Measurements from ENCODE around the gene KIF6.

The KIF6 gene

GRCh38 chr6:39493174-39493573 is 232.0 kb downstream of the KIF6 start:
- H3F3A ChIP-seq (ENCODE audit: insufficient read depth) = no peaks in the 10 kb centered on the region
- H3K27me3 ChIP-seq (ENCODE audit: low read length) = no peaks in the 10 kb centered on the region
- H3K4me3 ChIP-seq (ENCODE audit: insufficient read depth, low read length, poor library complexity, severe bottlenecking) = no peak overlapping the region
- H3K9me3 ChIP-seq (ENCODE audit: insufficient read depth, low read length) = no peaks in the 10 kb centered on the region
- no peaks in the 10 kb centered on the region for H4K20me1 ChIP-seq (ENCODE audit: low read depth, low read length)
- no peak overlapping the region for H2AFZ ChIP-seq (ENCODE audit: low read depth, low read length, severe bottlenecking)
- H3K79me2 ChIP-seq (ENCODE audit: insufficient read depth, low read length) = no peaks in the 10 kb centered on the region
- no peaks in the 10 kb centered on the region for H3K36me3 ChIP-seq (ENCODE audit: low read length)
- no peak overlapping the region for H3K4me2 ChIP-seq (ENCODE audit: low read depth, low read length, poor library complexity, severe bottlenecking)
- H3K27ac ChIP-seq (ENCODE audit: low read depth, low read length) = no peak overlapping the region
- TF ChIP-seq EZH2phosphoT487 (conservative IDR thresholded peaks at IDR 0.05; ENCODE audit: low read length) (no peak), CTCF (IDR thresholded peaks at IDR 0.05; ENCODE audit: insufficient read depth, low read length, poor library complexity, severe bottlenecking) (no peak)
- no peak overlapping the region for H3K9ac ChIP-seq (ENCODE audit: low read length)
- no peaks in the 10 kb centered on the region for H3K9me2 ChIP-seq (replicated peaks; ENCODE audit: insufficient read depth, low read length)

GRCh38 chr6:39490108-39490507 is 235.1 kb downstream of the KIF6 start:
- H3K9ac ChIP-seq (ENCODE audit: low read length) = no peak overlapping the region
- no peak overlapping the region for H3K4me3 ChIP-seq (ENCODE audit: insufficient read depth, low read length, poor library complexity, severe bottlenecking)
- H3K27ac ChIP-seq (ENCODE audit: low read depth, low read length) = no peak overlapping the region
- H3K4me2 ChIP-seq (ENCODE audit: low read depth, low read length, poor library complexity, severe bottlenecking) = no peak overlapping the region
- H3K36me3 ChIP-seq (ENCODE audit: low read length) = no peaks in the 10 kb centered on the region
- no peaks in the 10 kb centered on the region for H3F3A ChIP-seq (ENCODE audit: insufficient read depth)
- no peaks in the 10 kb centered on the region for H3K9me3 ChIP-seq (ENCODE audit: insufficient read depth, low read length)
- TF ChIP-seq EZH2phosphoT487 (conservative IDR thresholded peaks at IDR 0.05; ENCODE audit: low read length) (no peak), CTCF (IDR thresholded peaks at IDR 0.05; ENCODE audit: insufficient read depth, low read length, poor library complexity, severe bottlenecking) (no peak)
- H2AFZ ChIP-seq (ENCODE audit: low read depth, low read length, severe bottlenecking) = no peak overlapping the region
- no peaks in the 10 kb centered on the region for H3K27me3 ChIP-seq (ENCODE audit: low read length)
- H3K79me2 ChIP-seq (ENCODE audit: insufficient read depth, low read length) = no peaks in the 10 kb centered on the region
- H4K20me1 ChIP-seq (ENCODE audit: low read depth, low read length) = no peaks in the 10 kb centered on the region
- no peaks in the 10 kb centered on the region for H3K9me2 ChIP-seq (replicated peaks; ENCODE audit: insufficient read depth, low read length)

GRCh38 chr6:39488255-39488879 is 236.8 kb downstream of the KIF6 start:
- Histone ChIP-seq H4K20me1 (ENCODE audit: low read depth, low read length) (no peaks in the 10 kb centered on the region), H3F3A (ENCODE audit: insufficient read depth) (no peaks in the 10 kb centered on the region), H3K4me2 (ENCODE audit: low read depth, low read length, poor library complexity, severe bottlenecking) (no peak overlapping the region), H3K9me3 (ENCODE audit: insufficient read depth, low read length) (no peaks in the 10 kb centered on the region), H3K9ac (ENCODE audit: low read length) (no peak overlapping the region), H2AFZ (ENCODE audit: low read depth, low read length, severe bottlenecking) (no peak overlapping the region), H3K9me2 (replicated peaks; ENCODE audit: insufficient read depth, low read length) (no peaks in the 10 kb centered on the region), H3K79me2 (ENCODE audit: insufficient read depth, low read length) (no peaks in the 10 kb centered on the region), H3K4me3 (ENCODE audit: insufficient read depth, low read length, poor library complexity, severe bottlenecking) (no peak overlapping the region), H3K27ac (ENCODE audit: low read depth, low read length) (no peak overlapping the region), H3K27me3 (ENCODE audit: low read length) (no peaks in the 10 kb centered on the region), H3K36me3 (ENCODE audit: low read length) (no peaks in the 10 kb centered on the region)
- TF ChIP-seq CTCF (IDR thresholded peaks at IDR 0.05; ENCODE audit: insufficient read depth, low read length, poor library complexity, severe bottlenecking) (no peak), EZH2phosphoT487 (conservative IDR thresholded peaks at IDR 0.05; ENCODE audit: low read length) (no peak)
